Tibial nerve (tissue), 4 donors: ENCODE results near the gene UPB1.

Experiments
- EP300 ChIP-seq, 2 donors: sonication (generic); formaldehyde crosslinking; IDR thresholded peaks; one replicate each; pipeline ENCODE4 v1.6.1; 2017; ENCODE audit warnings: antibody characterized with exemption in 2 of 2, mild to moderate bottlenecking in 1 of 2
- POLR2A ChIP-seq, 2 donors: fragments of 450-650 bp; IDR thresholded peaks; one replicate each; pipeline ENCODE4 v1.6.1; 2017; ENCODE audit warnings: antibody characterized with exemption in 2 of 2, mild to moderate bottlenecking in 2 of 2, moderate library complexity in 2 of 2
- TF ChIP-seq, protein P1 (sequence below), 5 experiments: fragments of 200-600 bp in 3 of 5; fragments of 450-650 bp in 2 of 5; sonication (generic) in 3 of 5; IDR thresholded peaks; one replicate each; pipeline ENCODE4 v1.5.1; 2016 to 2019; ENCODE audit warnings: antibody characterized with exemption in 5 of 5, mild to moderate bottlenecking in 3 of 5, moderate library complexity in 2 of 5

DNA sequence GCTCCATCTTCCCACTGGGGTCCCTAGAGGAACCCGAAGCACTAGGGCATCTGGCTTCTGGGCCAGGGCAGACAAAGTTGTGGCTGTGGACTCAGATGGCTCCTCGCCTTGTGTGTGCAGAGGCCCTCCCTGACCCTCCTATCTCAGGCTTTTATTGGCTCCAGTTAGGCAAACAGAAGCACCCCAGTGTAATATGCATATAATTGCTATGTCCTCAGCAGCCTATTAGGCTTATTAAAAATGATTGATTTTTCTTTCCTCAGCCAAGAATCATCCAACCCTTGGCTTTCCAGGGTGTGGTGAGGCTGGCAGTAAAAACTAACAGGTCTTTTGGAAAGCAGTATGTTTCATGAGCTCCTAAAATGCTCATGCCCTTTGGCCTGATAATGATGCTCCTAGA, 22.3 kb downstream of the UPB1 start:
- TF ChIP-seq, protein P1, sequence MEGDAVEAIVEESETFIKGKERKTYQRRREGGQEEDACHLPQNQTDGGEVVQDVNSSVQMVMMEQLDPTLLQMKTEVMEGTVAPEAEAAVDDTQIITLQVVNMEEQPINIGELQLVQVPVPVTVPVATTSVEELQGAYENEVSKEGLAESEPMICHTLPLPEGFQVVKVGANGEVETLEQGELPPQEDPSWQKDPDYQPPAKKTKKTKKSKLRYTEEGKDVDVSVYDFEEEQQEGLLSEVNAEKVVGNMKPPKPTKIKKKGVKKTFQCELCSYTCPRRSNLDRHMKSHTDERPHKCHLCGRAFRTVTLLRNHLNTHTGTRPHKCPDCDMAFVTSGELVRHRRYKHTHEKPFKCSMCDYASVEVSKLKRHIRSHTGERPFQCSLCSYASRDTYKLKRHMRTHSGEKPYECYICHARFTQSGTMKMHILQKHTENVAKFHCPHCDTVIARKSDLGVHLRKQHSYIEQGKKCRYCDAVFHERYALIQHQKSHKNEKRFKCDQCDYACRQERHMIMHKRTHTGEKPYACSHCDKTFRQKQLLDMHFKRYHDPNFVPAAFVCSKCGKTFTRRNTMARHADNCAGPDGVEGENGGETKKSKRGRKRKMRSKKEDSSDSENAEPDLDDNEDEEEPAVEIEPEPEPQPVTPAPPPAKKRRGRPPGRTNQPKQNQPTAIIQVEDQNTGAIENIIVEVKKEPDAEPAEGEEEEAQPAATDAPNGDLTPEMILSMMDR (IDR thresholded peaks at IDR 0.05), result no peak
- TF ChIP-seq EP300 (IDR thresholded peaks at IDR 0.05) (no peak), POLR2A (IDR thresholded peaks at IDR 0.05) (no peak)
